Keratinocyte (primary cell): ENCODE data around the gene SHISA7. TPM values are rescaled to one million over a fixed set of nuclear protein-coding genes. Genes with fewer than 3 reads are reported as not detected.

Source experiments
- DNase-seq: peaks from one replicate; pipeline ENCODE4 v3.0.0-alpha.2; 2011; ENCODE audit warnings: low read depth, missing footprints, low spot score
- FAIRE-seq: peaks from 2 replicates; lab custom pipeline; 2011; peaks lifted over from hg19 to GRCh38; lab: Jason Lieb, UNC
- H2AFZ ChIP-seq: 2 replicates; pipeline ENCODE4 v1.6.0; 2012; ENCODE audit warnings: low read length, control low read depth, inconsistent platforms; ENCODE audit not compliant: control insufficient read depth
- H3K27ac ChIP-seq: 2 replicates; pipeline ENCODE4 v1.5.1; 2011; ENCODE audit warnings: low read length; ENCODE audit not compliant: control insufficient read depth, insufficient read depth
- H3K27me3 ChIP-seq: 3 replicates; pipeline ENCODE4 v1.6.0; 2011; ENCODE audit warnings: low read length; ENCODE audit not compliant: control insufficient read depth, insufficient read depth; ENCODE audit errors: extremely low read depth
- H3K36me3 ChIP-seq, 2 experiments: 2 replicates in 1 of 2; 3 replicates in 1 of 2; pipeline ENCODE4 v1.5.1; 2011; ENCODE audit warnings: low read length in 2 of 2, mild to moderate bottlenecking in 1 of 2; ENCODE audit not compliant: control insufficient read depth in 2 of 2, insufficient read depth in 2 of 2; ENCODE audit errors: extremely low read depth in 1 of 2
- H3K4me1 ChIP-seq: 3 replicates; pipeline ENCODE4 v1.5.1; 2011; ENCODE audit warnings: low read length; ENCODE audit not compliant: control insufficient read depth, insufficient read depth; ENCODE audit errors: extremely low read depth
- H3K4me2 ChIP-seq: 3 replicates; pipeline ENCODE4 v1.6.0; 2011; ENCODE audit warnings: low read depth, low read length; ENCODE audit not compliant: control insufficient read depth, insufficient read depth; ENCODE audit errors: extremely low read depth
- H3K4me3 ChIP-seq, 3 experiments: fragments of 200-600 bp in 1 of 3; sonication (generic) in 1 of 3; 2 replicates in 2 of 3; 3 replicates in 1 of 3; pipeline ENCODE4 v1.5.1; 2011 to 2016; ENCODE audit warnings: low read length in 3 of 3, mild to moderate bottlenecking in 3 of 3, control low read depth in 2 of 3, inconsistent platforms in 1 of 3, low read depth in 1 of 3, mixed read lengths in 1 of 3, mixed run types in 1 of 3, moderate library complexity in 1 of 3; ENCODE audit not compliant: control insufficient read depth in 2 of 3, insufficient read depth in 2 of 3; ENCODE audit errors: extremely low read depth in 1 of 3
- H3K79me2 ChIP-seq: 2 replicates; pipeline ENCODE4 v1.6.0; 2012; ENCODE audit warnings: low read length; ENCODE audit not compliant: control insufficient read depth, insufficient read depth
- H3K9ac ChIP-seq: 3 replicates; pipeline ENCODE4 v1.6.0; 2011; ENCODE audit warnings: low read length; ENCODE audit not compliant: control insufficient read depth, insufficient read depth; ENCODE audit errors: extremely low read depth
- H3K9me1 ChIP-seq: 3 replicates; pipeline ENCODE4 v1.6.0; 2011; ENCODE audit warnings: low read length; ENCODE audit not compliant: control insufficient read depth, insufficient read depth; ENCODE audit errors: extremely low read depth
- H3K9me3 ChIP-seq: 2 replicates; pipeline ENCODE4 v1.5.1; 2012; ENCODE audit warnings: low read depth, low read length; ENCODE audit not compliant: control insufficient read depth
- H4K20me1 ChIP-seq: 3 replicates; pipeline ENCODE4 v1.6.0; 2011; ENCODE audit warnings: low read length; ENCODE audit not compliant: control insufficient read depth, insufficient read depth; ENCODE audit errors: extremely low read depth
- CTCF ChIP-seq, 3 experiments: IDR thresholded peaks in 1 of 3; conservative IDR thresholded peaks in 1 of 3; optimal IDR thresholded peaks in 1 of 3; 2 replicates in 2 of 3; 3 replicates in 1 of 3; pipeline versions ENCODE3 to v1.5.1; 2011; ENCODE audit warnings: low read length in 3 of 3, mild to moderate bottlenecking in 3 of 3, moderate library complexity in 2 of 3, control low read depth in 1 of 3, inconsistent platforms in 1 of 3; ENCODE audit not compliant: insufficient read depth in 2 of 3; ENCODE audit errors: extremely low read depth in 1 of 3
- EZH2 ChIP-seq: IDR thresholded peaks from one replicate; pipeline ENCODE4 v1.6.1; 2012; ENCODE audit warnings: inconsistent platforms, mild to moderate bottlenecking, low read length, moderate library complexity
- dilution Hi-C: fragments of 300-500 bp; cut with MboI; formaldehyde crosslinking; loops from one replicate; pipeline ENCODE4 v1.7.0; 2020; ENCODE audit warnings: low sequenced_read_pairs; ENCODE audit not compliant: extremely low pct_ligation_motif_present
- polyA plus RNA-seq, 5 experiments: library from polyadenylated mRNA; depleted of rRNA in 3 of 5; stranded (reverse) in 3 of 5; stranded (forward) in 1 of 5; unstranded in 1 of 5; fragments of >200 nt; gene quantifications; 1 replicate in 1 of 5; 2 replicates in 3 of 5; 3 replicates in 1 of 5; pipeline versions ENCODE4 v1.2.1 to v1.2.3, GENCODE V29; 2011 to 2012; ENCODE audit warnings: missing spikeins in 2 of 5, low read depth in 1 of 5, low replicate concordance in 1 of 5

Gene SHISA7
- polyA plus RNA-seq, 1 donor (not counting 4 experiments of a cell fraction or from before 2014, with no cell fraction given) = not detected

GRCh38 chr19:55471266-55471665, 28.2 kb upstream of the SHISA7 start:
- Histone ChIP-seq H2AFZ (peak overlapping the region; percentile 30), H3K4me3 (no peak overlapping the region), H3K9me1 (no peaks in the 10 kb centered on the region), H3K4me2 (no peak overlapping the region), H3K36me3 (no peaks in the 10 kb centered on the region), H3K27ac (no peak overlapping the region), H4K20me1 (no peaks in the 10 kb centered on the region), H3K4me1 (peaks cover 17% of the 10 kb centered on the region), H3K79me2 (no peaks in the 10 kb centered on the region), H3K9me3 (no peaks in the 10 kb centered on the region), H3K9ac (no peak overlapping the region), H3K27me3 (no peaks in the 10 kb centered on the region)
- no peak for FAIRE-seq
- dilution Hi-C loops = no loop called here
- no peak for DNase-seq
- TF ChIP-seq EZH2 (no peak), CTCF (optimal IDR thresholded peaks at IDR 0.05 in 1 of 3, IDR thresholded peaks at IDR 0.05 in 1 of 3, conservative IDR thresholded peaks at IDR 0.05 in 1 of 3; ENCODE audit: extremely low read depth in 1 of 3, insufficient read depth in 2 of 3, low read length in 3 of 3) (no peak)

GRCh38 chr19:55468054-55468393, 24.9 kb upstream of the SHISA7 start:
- H3K27me3 ChIP-seq = no peaks in the 10 kb centered on the region
- no peaks in the 10 kb centered on the region for H3K9me3 ChIP-seq
- no peak overlapping the region for H3K4me3 ChIP-seq
- H3K9me1 ChIP-seq = no peaks in the 10 kb centered on the region
- no peak for DNase-seq
- H3K9ac ChIP-seq = no peak overlapping the region
- no peak for FAIRE-seq
- H3K4me1 ChIP-seq = peaks cover 2% of the 10 kb centered on the region
- H2AFZ ChIP-seq = peak overlapping the region; percentile 59
- no peak overlapping the region for H3K4me2 ChIP-seq
- no peaks in the 10 kb centered on the region for H3K79me2 ChIP-seq
- TF ChIP-seq EZH2 = no peak
- TF ChIP-seq CTCF (optimal IDR thresholded peaks at IDR 0.05 in 1 of 3, IDR thresholded peaks at IDR 0.05 in 1 of 3, conservative IDR thresholded peaks at IDR 0.05 in 1 of 3; ENCODE audit: extremely low read depth in 1 of 3, insufficient read depth in 2 of 3, low read length in 3 of 3) = peak in 1 of 3 experiments; percentile 1
- no peak overlapping the region for H3K27ac ChIP-seq
- dilution Hi-C loops = no loop called here
- no peaks in the 10 kb centered on the region for H3K36me3 ChIP-seq
- H4K20me1 ChIP-seq = no peaks in the 10 kb centered on the region
